GM18909 (cell line): ENCODE measurements around the gene FOXN1.
"Not testable (repeated sequence)": the region's sequence is repeated elsewhere in the genome, so short reads cannot be mapped to it uniquely, and the experiment has no call there.

Experiments
- ATAC-seq: cut with Tn5 transposase; IDR thresholded peaks from one replicate; pipeline ENCODE4 v1.9.1; 2021; ENCODE audit warnings: mild to moderate bottlenecking; ENCODE audit not compliant: unreplicated experiment, poor library complexity

Gene FOXN1, protein sequence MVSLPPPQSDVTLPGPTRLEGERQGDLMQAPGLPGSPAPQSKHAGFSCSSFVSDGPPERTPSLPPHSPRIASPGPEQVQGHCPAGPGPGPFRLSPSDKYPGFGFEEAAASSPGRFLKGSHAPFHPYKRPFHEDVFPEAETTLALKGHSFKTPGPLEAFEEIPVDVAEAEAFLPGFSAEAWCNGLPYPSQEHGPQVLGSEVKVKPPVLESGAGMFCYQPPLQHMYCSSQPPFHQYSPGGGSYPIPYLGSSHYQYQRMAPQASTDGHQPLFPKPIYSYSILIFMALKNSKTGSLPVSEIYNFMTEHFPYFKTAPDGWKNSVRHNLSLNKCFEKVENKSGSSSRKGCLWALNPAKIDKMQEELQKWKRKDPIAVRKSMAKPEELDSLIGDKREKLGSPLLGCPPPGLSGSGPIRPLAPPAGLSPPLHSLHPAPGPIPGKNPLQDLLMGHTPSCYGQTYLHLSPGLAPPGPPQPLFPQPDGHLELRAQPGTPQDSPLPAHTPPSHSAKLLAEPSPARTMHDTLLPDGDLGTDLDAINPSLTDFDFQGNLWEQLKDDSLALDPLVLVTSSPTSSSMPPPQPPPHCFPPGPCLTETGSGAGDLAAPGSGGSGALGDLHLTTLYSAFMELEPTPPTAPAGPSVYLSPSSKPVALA

DNA sequence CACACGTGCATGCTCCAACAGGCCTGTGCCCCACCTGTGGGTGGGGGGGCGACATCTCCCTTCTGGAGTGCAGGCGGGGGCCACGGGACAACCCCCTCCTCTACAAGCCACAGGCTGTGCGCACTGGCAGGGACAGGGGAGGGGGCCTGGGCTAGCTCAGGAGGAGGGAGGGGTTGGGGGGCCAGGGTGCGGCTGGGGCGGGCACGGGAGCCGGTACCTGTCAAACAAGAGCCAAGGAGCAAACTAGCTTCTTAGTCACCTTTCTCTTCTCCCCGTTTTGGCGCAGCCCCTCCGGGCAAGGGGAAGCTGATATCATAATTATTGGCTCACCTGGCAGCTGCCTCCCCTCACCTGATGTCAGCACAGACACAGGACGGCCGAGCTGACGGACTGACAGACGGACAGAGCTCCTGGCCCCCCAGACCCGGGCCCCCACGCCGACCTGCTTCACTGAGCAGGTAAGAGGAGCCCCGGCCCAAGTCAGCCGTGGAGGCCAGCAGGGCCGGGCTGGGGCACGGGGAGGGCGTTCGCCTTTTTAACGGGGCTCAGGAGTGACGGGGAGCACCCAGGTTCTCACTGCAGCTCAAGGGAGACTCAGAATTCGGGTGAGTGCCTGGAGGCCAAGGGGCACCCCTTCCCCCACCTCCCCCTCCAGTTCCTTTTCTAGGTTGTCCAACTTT is at the start of gene FOXN1:
Gene FOXN1 (plus strand): TSS at position 363 of the 680 bp plus-strand sequence. CDS start 17,622 bp downstream, outside the sequence.
- ATAC-seq: no peak

DNA sequence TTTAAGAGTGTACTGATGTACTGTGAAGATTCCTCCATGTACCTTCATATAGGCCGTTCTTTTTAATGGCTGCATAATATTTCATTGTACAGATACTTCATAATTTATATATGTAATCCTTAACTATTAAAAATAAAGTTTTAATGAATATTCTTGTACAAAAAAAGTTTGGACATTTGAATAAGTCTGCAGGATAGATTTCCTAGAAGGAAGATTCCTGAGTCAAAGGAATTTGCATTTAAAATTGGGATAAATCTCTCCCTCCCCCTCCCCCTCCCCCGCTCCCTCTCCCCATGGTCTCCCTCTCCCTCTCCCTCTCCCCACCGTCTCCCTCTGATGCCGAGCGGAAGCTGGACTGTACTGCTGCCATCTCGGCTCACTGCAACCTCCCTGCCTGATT is 48.3 kb upstream of the FOXN1 start:
- no peak for ATAC-seq

DNA sequence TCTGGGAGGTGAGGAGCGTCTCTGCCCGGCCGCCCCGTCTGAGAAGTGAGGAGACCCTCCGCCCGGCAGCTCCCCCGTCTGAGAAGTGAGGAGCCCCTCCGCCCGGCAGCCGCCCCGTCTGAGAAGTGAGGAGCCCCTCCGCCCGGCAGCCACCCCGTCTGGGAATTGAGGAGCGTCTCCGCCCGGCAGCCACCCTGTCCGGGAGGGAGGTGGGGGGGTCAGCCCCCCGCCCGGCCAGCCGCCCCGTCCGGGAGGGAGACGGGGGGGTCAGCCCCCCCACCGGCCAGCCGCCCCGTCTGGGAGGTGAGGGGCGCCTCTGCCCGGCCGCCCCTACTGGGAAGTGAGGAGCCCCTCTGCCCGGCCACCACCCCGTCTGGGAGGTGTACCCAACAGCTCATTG is 47.3 kb upstream of the FOXN1 start:
- not testable (repeated sequence) for ATAC-seq

DNA sequence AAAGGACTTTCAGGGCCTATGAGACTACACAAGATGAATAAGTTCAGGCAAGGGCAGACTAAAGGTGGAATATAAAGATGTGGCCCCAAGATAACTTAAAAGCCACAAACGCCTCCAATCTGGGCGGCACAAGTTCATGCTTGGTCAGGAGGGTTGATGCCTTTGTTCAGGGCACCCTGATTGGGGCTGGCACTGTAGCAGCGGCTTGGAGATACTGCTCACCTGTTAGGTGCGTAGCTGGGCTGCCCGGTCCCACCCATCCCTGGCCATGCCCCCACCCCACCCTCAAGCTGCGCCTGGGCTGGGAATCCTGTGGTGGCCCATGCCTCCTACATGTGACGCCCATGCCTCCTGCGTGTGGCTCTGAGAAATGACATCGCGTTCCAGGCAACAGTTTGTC is 45.2 kb upstream of the FOXN1 start:
- no peak for ATAC-seq

DNA sequence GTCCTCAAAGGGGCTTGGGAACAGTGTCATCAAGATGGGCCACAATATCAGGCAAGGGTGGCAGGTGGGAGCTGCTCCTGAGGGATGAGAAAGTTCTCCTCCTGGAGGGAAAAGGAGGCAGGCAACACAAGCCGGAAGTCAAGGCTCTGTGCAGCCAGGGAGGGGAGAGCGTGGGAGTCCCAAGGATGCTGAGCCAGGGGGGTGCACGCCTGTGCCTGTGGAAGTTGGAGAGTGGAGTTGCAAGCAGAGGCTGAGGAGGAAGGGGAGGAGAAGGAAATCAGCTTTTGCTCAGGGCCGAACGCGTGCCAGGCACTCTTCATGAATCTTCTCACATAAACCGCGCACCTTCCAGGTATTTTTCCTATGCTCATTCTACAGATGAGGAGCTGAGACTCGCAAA is 40.1 kb upstream of the FOXN1 start:
- no peak for ATAC-seq

DNA sequence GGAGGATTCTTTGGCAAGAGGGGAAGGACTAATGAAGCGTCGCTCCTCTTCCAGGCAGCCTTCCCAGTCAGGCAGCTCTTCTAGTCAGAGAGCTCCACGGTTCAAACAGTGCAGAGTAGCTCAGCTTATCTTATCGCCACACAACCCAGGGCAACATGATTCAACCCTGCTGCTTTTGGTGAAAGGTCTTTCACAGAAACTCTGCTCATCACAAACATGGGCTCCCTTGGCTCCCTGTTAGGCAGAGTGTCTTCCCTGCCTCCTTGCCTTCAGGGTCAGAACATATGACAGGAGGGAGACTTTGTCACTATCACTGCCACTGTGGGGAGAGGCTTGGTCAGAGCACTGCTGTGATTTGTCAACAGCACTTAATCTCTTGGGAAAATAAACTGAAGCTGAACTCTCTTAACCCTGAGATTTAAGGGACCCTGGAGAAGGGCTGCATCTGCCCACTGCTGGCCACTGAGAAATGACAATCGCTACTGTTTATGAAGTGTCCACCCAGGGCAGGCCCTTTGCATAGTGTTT is 39.6 kb upstream of the FOXN1 start:
- ATAC-seq: no peak

DNA sequence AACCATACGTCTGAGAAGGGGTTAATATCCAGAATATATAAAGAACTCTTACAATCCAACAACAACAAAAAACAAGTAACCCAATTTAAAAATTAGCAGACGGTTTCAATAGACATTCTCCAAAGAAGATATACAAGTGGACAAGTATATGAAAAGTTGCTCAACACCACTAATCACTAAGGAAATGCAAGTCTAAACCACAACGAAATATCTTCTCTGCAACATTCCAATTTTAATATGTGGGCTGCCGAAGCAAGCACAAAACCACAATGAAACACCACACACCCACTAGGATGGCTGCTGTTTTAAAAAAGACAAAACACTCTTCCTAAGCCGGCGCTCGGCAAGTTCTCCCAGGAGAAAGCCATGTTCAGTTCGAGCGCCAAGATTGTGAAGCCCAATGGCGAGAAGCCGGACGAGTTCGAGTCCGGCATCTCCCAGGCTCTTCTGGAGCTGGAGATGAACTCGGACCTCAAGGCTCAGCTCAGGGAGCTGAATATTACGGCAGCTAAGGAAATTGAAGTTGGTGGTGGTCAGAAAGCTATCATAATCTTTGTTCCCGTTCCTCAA is 38.6 kb upstream of the FOXN1 start:
- ATAC-seq: no peak

DNA sequence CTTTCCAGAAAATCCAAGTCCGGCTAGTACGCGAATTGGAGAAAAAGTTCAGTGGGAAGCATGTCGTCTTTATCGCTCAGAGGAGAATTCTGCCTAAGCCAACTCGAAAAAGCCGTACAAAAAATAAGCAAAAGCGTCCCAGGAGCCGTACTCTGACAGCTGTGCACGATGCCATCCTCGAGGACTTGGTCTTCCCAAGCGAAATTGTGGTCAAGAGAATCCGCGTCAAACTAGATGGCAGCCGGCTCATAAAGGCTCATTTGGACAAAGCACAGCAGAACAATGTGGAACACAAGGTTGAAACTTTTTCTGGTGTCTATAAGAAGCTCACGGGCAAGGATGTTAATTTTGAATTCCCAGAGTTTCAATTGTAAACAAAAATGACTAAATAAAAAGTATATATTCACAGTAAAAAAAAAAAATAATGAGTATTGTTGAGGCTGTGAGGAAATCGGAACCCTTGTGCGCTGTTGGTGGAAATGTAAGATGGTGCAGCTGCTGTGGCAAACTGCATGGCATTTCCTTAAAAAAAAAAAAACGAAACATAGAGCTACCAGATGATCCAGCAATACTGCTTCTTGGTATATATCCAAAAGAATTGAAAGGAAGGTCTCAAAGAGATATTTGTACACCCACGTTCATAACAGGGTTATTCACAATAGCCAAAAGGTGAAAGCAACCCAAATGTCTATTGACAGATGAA is 38.0 kb upstream of the FOXN1 start:
- ATAC-seq: peak; percentile 8

DNA sequence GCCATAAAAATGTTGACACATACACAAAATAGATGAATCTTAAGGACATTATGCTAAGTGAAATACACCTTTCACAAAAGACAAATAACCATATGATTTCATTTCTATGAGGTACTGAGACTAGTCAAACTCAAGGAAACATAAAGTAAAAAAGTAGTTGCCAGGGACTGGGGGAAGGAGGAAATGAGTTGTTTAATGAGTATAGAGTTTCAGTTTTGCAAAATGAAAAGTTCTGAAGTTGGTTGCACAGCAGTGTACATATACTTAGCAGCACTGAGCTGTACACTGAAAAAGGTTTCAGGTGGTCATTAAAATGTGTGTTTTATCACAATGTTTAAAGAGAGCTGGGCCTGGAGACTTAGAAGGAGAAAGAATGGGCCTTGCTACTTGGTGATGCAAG is 37.4 kb upstream of the FOXN1 start:
- ATAC-seq: peak; percentile 73

DNA sequence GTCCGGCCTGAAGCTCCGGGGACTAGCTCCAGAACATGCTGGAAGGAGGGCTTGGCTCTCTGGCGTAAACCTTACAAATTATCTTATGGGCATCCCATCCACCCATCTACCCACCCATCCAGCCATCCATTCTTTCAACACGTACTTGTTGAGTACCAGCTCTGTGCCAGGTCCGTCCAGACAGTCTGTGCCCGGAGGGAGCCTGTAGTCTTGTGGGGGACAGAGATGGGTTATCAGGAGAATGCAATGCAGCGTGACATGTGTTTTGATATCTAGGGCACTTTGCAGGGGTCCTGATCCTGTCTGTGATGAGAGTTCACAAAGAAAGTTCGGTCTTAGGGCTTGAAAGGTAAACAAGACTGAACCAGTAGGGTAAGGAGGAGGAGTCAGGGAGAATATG is 36.8 kb upstream of the FOXN1 start:
- ATAC-seq: no peak

DNA sequence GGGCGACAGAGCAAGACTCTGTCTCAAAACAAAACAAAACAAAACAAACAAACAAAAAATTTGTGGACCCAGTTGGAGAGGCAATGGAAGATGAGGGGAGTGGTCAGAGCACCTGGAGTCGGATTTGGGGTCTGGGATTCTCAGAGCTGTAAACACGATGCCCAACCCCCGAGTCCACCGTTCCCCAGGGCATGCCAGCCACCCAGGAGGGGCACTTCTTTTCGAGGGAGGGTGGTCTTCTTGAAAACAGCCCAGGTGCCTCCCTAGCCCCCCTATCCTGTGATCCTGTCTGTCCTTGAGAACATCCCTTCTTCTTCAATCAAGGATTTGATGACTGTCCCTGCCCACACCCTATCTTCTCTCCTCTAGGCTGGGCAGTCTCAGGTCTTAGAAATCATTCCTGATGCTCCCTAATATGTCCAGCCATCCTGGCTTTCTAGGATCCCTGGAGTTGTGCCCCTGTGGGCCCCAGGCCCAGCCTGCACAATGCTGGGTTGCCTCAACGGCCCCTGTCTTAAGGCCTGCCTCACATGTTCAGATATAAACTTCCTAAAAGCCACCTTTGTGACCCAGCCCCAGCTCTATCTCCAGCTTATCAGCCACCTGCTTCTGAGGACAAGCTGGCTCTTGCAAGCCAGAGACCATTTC is 35.8 kb upstream of the FOXN1 start:
- ATAC-seq: no peak

DNA sequence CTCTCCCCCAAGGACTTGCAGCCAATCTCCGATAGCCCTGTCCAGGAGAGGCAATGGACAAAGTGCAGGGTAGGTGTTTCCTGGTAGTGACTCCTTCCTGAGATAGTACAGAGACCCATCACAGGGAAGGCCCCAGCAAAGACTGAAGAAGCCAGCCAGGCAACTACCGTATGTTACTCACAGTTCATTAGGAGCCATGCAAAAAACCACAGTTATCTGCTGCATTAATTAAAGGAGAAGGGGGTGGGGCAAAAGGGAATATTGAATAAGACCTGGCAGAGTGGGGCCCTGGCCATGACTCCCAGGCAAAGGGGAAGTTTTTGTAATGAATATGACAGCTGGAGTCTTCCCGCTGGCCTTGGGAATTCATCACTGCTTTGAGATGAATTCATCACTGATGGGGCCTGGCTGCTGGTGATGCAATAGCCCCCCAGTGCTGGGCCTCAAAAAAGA is 35.2 kb upstream of the FOXN1 start:
- no peak for ATAC-seq

DNA sequence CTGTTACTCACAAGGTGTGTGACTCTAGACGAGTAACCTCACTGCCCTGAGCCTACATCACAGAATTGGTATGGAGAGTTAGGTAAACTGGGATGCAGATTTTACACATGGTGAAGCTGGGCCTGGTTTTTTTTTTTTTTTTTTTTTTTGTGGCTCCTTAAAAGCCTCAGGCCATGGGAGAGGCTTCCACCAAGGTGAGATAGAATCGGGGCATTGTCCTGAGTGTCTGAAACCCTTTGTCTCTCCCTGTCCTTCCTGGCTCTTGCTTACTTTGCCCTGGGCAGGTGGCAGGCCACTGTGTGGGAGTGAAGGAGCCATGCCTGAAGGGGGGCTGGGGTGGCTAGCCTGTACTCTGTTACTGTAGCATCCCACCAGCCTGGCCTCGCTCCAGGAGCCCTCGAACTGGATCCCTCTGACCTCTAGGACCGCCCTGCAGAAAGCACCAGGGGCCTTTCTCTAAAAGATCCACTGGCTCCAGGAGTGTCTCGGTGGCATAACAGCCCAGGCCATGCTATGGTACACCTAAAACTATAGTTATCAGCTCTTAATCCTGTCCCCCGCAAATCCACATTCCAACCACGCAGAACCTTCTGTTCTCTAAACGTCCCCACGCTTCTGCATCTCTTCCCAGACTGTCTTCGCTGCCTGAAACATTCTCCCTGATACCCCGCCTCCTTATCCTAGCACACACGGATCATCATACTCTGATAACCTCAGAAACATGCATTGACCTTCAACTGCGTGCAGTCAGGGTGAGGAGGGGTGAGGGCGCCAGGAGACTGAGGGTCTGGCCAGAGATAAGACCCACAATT is 34.4 kb upstream of the FOXN1 start:
- no peak for ATAC-seq

DNA sequence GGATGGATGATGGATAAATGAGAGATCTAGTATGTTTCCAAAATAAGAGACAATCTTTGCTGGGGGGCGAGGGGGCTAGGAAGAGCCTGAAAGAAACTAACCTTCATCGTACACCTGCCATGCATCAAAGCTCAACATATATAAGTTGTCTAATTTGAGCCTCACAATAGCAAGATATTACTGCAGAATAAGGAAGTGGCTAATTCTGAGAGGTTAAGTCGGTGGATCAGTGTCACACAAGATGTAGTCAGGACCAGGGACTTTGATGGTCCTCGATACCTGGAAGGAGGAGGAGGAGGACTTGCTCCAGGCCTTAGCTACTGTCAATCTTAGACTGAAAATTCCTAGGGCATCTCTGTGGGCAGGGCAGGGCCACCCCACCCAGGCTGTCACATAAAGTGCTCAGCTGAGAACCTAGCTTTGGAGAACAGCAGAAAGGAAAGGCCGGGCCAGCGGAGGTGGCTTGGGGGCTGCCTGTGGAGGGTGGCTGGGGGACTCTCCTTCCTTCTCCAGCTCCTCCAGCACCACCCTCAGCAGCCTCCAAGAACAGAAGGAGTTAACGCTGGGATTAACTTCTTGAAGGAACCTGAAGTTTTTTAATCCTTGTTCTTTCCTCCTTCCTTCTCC is 33.2 kb upstream of the FOXN1 start:
- ATAC-seq: no peak

DNA sequence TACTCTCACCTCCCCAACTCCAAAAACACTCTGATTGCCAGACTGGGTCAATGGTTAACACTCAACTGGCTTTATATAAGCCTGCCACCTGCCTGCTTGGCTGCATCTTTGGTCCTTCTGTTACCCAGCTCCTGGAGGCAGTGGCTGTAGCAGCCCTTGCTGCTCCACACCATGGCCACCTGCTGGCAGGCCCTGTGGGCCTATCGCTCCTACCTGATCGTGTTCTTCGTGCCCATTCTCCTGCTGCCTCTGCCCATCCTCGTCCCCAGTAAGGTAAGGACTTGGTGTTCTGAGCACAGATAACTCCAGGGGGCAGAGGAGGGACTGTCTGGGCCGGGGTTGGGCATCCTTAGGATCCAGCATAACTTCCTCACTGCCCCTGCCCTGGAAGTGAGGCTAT is 32.6 kb upstream of the FOXN1 start, which contains the start of gene SLC13A2:
Gene SLC13A2 (plus strand): TSS at position 103 of the 400 bp plus-strand sequence. CDS start 69 bp downstream, at position 172.
- ATAC-seq: no peak

DNA sequence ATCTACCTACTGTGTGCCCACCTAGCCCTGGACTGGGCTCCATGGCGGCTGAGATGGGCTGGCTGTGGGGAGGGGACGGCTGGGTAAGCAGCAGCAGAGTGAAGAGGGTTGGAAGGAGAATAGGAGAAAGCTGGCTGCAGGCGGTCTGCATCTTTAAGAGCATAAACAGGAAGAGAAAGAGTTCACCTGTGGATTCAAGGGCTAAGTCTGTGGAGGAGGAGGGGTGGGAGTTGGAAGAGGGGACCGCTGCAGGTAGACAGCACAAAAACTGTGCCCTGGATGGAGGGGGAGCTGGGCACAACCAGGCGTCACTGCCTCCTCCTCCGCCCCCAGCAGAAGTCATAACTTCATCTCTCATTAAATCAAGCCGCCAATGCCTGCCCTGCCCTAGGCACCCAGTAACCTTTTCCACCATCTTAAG is 32.0 kb upstream of the FOXN1 start:
- ATAC-seq: no peak

DNA sequence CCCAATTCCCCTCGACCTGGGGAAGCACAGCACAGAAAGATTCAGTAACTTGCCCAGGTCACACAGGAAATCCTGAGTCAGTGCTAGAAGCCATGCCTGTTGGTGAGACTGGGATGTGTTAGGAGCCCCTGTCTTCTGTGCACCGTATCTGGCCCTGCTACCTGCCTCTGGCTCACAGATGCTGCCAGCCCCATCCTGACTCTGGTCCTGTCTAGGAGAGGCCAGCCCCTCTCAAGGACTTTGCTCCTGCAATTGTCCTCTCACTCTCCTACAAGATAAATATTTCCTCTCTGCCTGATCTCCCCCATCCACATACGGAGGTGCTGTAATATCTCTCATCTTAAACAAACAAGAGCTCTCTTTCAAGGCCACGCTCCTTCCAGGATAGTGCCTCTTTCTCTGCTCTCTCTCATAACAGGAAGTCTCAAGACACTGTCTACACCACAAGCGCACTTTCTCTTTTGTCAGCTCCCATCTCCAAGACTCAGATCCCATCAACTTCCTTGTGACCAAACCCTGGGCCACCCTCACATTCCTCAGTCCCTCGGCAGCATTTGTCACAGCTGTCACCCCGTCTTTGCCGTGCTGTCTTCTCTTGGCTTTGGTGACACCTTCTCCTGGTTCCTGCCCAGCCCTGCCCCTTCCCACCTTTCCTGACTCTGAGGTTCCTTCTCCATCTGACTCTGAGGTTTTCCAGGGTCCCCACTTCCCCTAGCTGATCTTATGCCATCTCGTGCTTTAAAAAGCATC is 30.8 kb upstream of the FOXN1 start:
- no peak for ATAC-seq
